IMR-90 (cell line): ENCODE measurements around the gene MOXD1.
A peak's percentile ranks its signal among the peaks of the same experiment; 100 is the strongest.

Experiments
- BHLHE40 ChIP-seq: fragments of 150-350 bp; IDR thresholded peaks from 2 replicates; pipeline ENCODE4 v1.6.1; 2016; ENCODE audit warnings: mild to moderate bottlenecking, low read depth, low read length
- CEBPB ChIP-seq: IDR thresholded peaks from 2 replicates; pipeline ENCODE4 v1.6.1; 2012; ENCODE audit warnings: low read depth, low read length, improper control_type of control experiment
- CHD1 ChIP-seq: IDR thresholded peaks from 2 replicates; pipeline ENCODE4 v1.6.1; 2012; ENCODE audit warnings: low read depth, low read length, improper control_type of control experiment
- FOS ChIP-seq: fragments of 150-350 bp; IDR thresholded peaks from 2 replicates; pipeline ENCODE4 v1.6.1; 2016; ENCODE audit warnings: low read depth, low read length
- POLR2A ChIP-seq: IDR thresholded peaks from 2 replicates; pipeline ENCODE4 v1.6.1; 2012; ENCODE audit warnings: mild to moderate bottlenecking, low read depth, low read length
- RAD21 ChIP-seq: IDR thresholded peaks from 2 replicates; pipeline ENCODE4 v1.6.1; 2012; ENCODE audit warnings: low read length, improper control_type of control experiment
- RFX5 ChIP-seq: IDR thresholded peaks from 2 replicates; pipeline ENCODE4 v1.8.0; 2012; ENCODE audit warnings: low read depth, mild to moderate bottlenecking, low read length, moderate library complexity
- SMC3 ChIP-seq: fragments of 150-350 bp; IDR thresholded peaks from 2 replicates; pipeline ENCODE4 v1.6.1; 2016; ENCODE audit warnings: low read depth, mild to moderate bottlenecking, antibody characterized with exemption, low read length, moderate library complexity
- TF ChIP-seq, protein P1 (sequence below): conservative IDR thresholded peaks from 2 replicates; pipeline ENCODE4 v1.5.1; 2012; ENCODE audit warnings: mild to moderate bottlenecking, low read depth, low read length, improper control_type of control experiment
- TF ChIP-seq, protein P2 (sequence below): fragments of 150-350 bp; IDR thresholded peaks from 2 replicates; pipeline ENCODE4 v1.6.1; 2016; ENCODE audit warnings: low read depth, mild to moderate bottlenecking, low read length, moderate library complexity, borderline replicate concordance
- TF ChIP-seq, protein P3 (sequence below): fragments of 150-350 bp; IDR thresholded peaks from 2 replicates; pipeline ENCODE4 v1.6.1; 2017; ENCODE audit warnings: mild to moderate bottlenecking, antibody characterized with exemption, low read length, low read depth

- TF ChIP-seq, protein P1, sequence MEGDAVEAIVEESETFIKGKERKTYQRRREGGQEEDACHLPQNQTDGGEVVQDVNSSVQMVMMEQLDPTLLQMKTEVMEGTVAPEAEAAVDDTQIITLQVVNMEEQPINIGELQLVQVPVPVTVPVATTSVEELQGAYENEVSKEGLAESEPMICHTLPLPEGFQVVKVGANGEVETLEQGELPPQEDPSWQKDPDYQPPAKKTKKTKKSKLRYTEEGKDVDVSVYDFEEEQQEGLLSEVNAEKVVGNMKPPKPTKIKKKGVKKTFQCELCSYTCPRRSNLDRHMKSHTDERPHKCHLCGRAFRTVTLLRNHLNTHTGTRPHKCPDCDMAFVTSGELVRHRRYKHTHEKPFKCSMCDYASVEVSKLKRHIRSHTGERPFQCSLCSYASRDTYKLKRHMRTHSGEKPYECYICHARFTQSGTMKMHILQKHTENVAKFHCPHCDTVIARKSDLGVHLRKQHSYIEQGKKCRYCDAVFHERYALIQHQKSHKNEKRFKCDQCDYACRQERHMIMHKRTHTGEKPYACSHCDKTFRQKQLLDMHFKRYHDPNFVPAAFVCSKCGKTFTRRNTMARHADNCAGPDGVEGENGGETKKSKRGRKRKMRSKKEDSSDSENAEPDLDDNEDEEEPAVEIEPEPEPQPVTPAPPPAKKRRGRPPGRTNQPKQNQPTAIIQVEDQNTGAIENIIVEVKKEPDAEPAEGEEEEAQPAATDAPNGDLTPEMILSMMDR = peak; percentile 83
- TF ChIP-seq FOS (no peak), BHLHE40 (no peak), SMC3 (peak; percentile 97), RFX5 (no peak), POLR2A (no peak), CHD1 (no peak), CEBPB (no peak), RAD21 (peak; percentile 90)
- TF ChIP-seq, protein P2, sequence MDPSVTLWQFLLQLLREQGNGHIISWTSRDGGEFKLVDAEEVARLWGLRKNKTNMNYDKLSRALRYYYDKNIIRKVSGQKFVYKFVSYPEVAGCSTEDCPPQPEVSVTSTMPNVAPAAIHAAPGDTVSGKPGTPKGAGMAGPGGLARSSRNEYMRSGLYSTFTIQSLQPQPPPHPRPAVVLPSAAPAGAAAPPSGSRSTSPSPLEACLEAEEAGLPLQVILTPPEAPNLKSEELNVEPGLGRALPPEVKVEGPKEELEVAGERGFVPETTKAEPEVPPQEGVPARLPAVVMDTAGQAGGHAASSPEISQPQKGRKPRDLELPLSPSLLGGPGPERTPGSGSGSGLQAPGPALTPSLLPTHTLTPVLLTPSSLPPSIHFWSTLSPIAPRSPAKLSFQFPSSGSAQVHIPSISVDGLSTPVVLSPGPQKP = no peak
- TF ChIP-seq, protein P3, sequence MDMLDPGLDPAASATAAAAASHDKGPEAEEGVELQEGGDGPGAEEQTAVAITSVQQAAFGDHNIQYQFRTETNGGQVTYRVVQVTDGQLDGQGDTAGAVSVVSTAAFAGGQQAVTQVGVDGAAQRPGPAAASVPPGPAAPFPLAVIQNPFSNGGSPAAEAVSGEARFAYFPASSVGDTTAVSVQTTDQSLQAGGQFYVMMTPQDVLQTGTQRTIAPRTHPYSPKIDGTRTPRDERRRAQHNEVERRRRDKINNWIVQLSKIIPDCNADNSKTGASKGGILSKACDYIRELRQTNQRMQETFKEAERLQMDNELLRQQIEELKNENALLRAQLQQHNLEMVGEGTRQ = no peak
Measured at GRCh38 chr6:132300323-132300949, 100.8 kb downstream of the MOXD1 start.
